Endothelial cell of umbilical vein (primary cell): ENCODE measurements around the gene HHATL.

ENCODE experiments used
- CTCF ChIP-seq, 2 donors: IDR thresholded peaks; 1 replicate in 1 of 2; 2 replicates in 1 of 2; pipeline ENCODE4 v1.5.1; 2011; ENCODE audit warnings: low read length in 2 of 2, mild to moderate bottlenecking in 2 of 2, moderate library complexity in 2 of 2, control low read depth in 1 of 2, inconsistent platforms in 1 of 2, low read depth in 1 of 2; ENCODE audit not compliant: insufficient read depth in 1 of 2; ENCODE audit errors: extremely low read depth in 1 of 2
- EZH2 ChIP-seq: IDR thresholded peaks from 2 replicates; pipeline ENCODE4 v1.6.1; 2012; ENCODE audit warnings: borderline replicate concordance, low read depth, mild to moderate bottlenecking, moderate library complexity, low read length, inconsistent platforms; ENCODE audit not compliant: severe bottlenecking
- MYC ChIP-seq: IDR thresholded peaks from one replicate; pipeline ENCODE4 v1.6.1; 2011; ENCODE audit warnings: mild to moderate bottlenecking, low read depth, low read length

- no peak for TF ChIP-seq MYC
- no peak for TF ChIP-seq CTCF (IDR thresholded peaks at IDR 0.05; ENCODE audit: extremely low read depth in 1 of 2, insufficient read depth in 1 of 2, low read depth in 1 of 2, low read length in 2 of 2)
- TF ChIP-seq EZH2 = no peak
Measured at GRCh38 chr3:42688487-42689420, 13.8 kb downstream of the HHATL start.
